ENCODE results near the gene ITIH3. TPM values are rescaled to one million over a fixed set of nuclear protein-coding genes. Genes with fewer than 3 reads are reported as not detected.

ITIH3 gene
- total and polyA plus RNA-seq, 2 of the 4 experiments (the other 2 are of a cell fraction) = 0.72 to 0.94 TPM

DNA sequence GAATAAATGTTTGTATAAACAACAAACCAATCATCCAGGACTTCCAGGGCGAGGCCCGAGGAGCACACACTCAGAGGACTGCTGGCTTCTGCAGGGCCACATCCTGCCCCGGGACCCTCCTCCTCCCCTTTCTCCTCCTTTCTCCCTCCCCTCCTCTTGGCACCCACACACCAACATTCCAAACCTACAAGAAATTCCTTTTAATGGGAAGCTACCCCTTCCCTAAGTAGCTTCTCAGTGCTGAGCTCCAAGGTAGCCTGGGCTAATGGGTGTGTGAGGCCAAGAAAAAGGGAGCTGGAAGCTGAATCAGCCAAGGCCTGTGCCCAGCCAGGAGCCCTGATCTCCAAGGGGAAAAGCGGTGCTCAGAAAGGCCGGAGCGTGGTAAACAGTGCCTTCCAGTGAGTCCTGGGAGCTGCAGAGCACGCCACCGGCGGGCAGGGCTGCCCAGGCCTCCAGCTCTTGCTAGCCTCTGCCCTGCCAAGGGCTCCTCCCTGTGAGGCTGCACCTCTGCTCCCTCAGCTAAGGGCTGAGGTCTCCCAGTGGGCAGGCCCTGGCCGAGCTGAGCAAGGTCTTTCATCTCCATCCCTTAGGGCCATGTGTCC, 3.9 kb downstream of the ITIH3 start:
- 100% methylated on average over 1 of the region's 10 CpGs; no CpG with 5 or more reads in 1 of the 2 experiments for WGBS, 2 experiments (ENCODE audit: extremely low coverage in 2 of 2, insufficient read length in 1 of 2)
- Histone ChIP-seq H3K36me3 (ENCODE audit: control insufficient read depth, insufficient read depth, low read length) (no peaks in the 10 kb centered on the region), H3K4me3 (ENCODE audit: insufficient read depth, low read depth, low read length) (no peak overlapping the region), H4K5ac (ENCODE audit: low read depth, low read length) (no peak overlapping the region), H3K9me3 (ENCODE audit: control insufficient read depth, insufficient read depth, low read length) (no peaks in the 10 kb centered on the region), H3K4me1 (ENCODE audit: control insufficient read depth, insufficient read depth, low read length) (peaks cover 5% of the 10 kb centered on the region; the same call in 1 of the 2 replicates), H3K23ac (ENCODE audit: low read depth, low read length) (no peak overlapping the region; the same call in 1 of the 2 replicates), H4K91ac (ENCODE audit: insufficient read depth, low read depth, low read length) (no peak overlapping the region), H2BK15ac (ENCODE audit: low read depth, low read length) (no peak overlapping the region), H4K20me1 (ENCODE audit: insufficient read depth, low read length) (no peaks in the 10 kb centered on the region), H2AK9ac (replicated peaks; ENCODE audit: low read depth, low read length, poor library complexity) (peak overlapping the region; percentile 58), H3K56ac (ENCODE audit: extremely low read depth, insufficient read depth, low read length) (no peak overlapping the region), H3K14ac (replicated peaks; ENCODE audit: low read depth, low read length) (no peak overlapping the region), H3K18ac (ENCODE audit: low read depth, low read length) (no peak overlapping the region), H2BK5ac (ENCODE audit: low read depth, low read length, poor library complexity, severe bottlenecking) (no peak overlapping the region), H3K4ac (ENCODE audit: low read depth, low read length) (no peak overlapping the region), H3K27me3 (ENCODE audit: control insufficient read depth, insufficient read depth, low read length) (no peaks in the 10 kb centered on the region), H3K4me2 (ENCODE audit: low read depth, low read length) (no peak overlapping the region), H4K8ac (ENCODE audit: low read depth in 2 of 2, low read length in 2 of 2) (no peak overlapping the region), H3K79me1 (ENCODE audit: low read depth in 1 of 2, low read length in 2 of 2) (no peaks in the 10 kb centered on the region), H2BK20ac (ENCODE audit: low read depth, low read length) (no peak overlapping the region), H2BK120ac (ENCODE audit: low read depth, low read length) (no peak overlapping the region), H2AK5ac (ENCODE audit: low read depth, low read length) (no peak overlapping the region), H3K9me1 (ENCODE audit: insufficient read depth, low read length) (no peaks in the 10 kb centered on the region), H2AFZ (replicated peaks; ENCODE audit: low read length, poor library complexity) (peak overlapping the region; percentile 60), H3K9ac (ENCODE audit: low read depth, low read length) (no peak overlapping the region), H3K27ac (ENCODE audit: insufficient read depth, low read length) (no peak overlapping the region)
- POLR2A ChIA-PET (ENCODE audit: unreplicated experiment) = no interaction called here
- TF ChIP-seq RAD21 (IDR thresholded peaks at IDR 0.05; ENCODE audit: low read length) (no peak), SMC3 (IDR thresholded peaks at IDR 0.05; ENCODE audit: low read depth, low read length) (no peak), RFX5 (IDR thresholded peaks at IDR 0.05; ENCODE audit: low read depth, low read length) (no peak), NFE2L2 (IDR thresholded peaks at IDR 0.05; ENCODE audit: low read depth, low read length) (no peak), POLR2A (IDR thresholded peaks at IDR 0.05; ENCODE audit: low read depth, low read length) (no peak), CHD1 (IDR thresholded peaks at IDR 0.05; ENCODE audit: low read depth, low read length) (no peak), MAFK (IDR thresholded peaks at IDR 0.05; ENCODE audit: low read depth, low read length) (no peak)
- intact Hi-C loops (cut with micrococcal nuclease) = no loop called here
- no TSS peak for BruUV-seq (replicated peaks)
- CTCF ChIA-PET = interaction anchor here (0.6 kb wide), 1 partner anchor 26 kb away, joined by 3 read pairs; no protein-coding TSS in a partner anchor
- in situ Hi-C loops (cut with MboI; ENCODE audit: low sequenced_read_pairs) = no loop called here
- ATAC-seq (ENCODE audit: low read depth) (peak; percentile 7), DNase-seq (no peak)
- dilution Hi-C loops (cut with HindIII; ENCODE audit: low sequenced_read_pairs, unreplicated experiment) = no loop called here

Data from IMR-90 (cell line).